Medulla oblongata (tissue), 1 donor: ENCODE measurements around the gene GALNS.

Experiments
- DNase-seq: peaks from one replicate; pipeline ENCODE4 v3.0.0-alpha.2; 2015; ENCODE audit errors: extremely low spot score

Gene GALNS

GRCh38 chr16:88888461-88889387 lies 32.0 kb upstream of the GALNS start:
- DNase-seq, result no peak

GRCh38 chr16:88888057-88888456 lies 31.3 kb upstream of the GALNS start:
- DNase-seq, result no peak

DNA sequence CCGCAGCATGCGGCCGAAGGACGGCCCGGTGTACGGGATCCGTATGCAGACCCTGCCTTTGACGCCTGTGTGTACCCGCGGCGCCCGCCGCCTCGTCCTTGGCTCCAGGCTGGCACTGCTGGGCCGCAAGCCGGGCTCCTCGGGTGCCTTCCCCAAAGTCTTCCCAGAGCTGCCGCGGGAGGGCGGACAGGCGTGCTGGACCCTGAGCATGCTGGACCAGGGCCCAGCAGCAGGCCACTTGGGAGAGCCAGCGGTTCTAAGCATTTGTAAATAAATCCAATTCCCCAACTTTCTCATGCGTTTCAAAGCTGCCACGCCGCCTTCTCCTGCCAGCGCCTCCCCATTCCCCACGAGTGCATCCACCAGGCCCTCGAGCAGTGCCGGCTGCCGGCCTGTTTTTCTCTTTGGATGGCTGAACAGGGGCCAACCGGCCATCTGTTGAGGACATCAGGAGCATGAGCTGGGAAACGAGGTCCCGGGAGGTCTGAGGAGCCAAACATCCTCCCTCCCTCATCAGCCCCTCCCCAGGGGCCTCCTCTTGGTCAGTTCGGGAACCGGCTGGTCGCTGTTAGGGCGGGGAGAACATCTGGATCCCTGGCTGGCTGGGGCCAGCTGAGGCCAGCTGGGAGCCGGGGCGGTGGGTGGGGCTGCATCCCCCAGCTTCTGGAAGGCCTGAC lies 30.2 kb upstream of the GALNS start:
- no peak for DNase-seq

- DNase-seq, result no peak
Observed at GRCh38 chr16:88886420-88886844, 29.7 kb upstream of the GALNS start.

- DNase-seq, result no peak
Observed at GRCh38 chr16:88885693-88886280, 29.0 kb upstream of the GALNS start.

- no peak for DNase-seq
Observed at GRCh38 chr16:88884569-88885271, 28.0 kb upstream of the GALNS start.

DNA sequence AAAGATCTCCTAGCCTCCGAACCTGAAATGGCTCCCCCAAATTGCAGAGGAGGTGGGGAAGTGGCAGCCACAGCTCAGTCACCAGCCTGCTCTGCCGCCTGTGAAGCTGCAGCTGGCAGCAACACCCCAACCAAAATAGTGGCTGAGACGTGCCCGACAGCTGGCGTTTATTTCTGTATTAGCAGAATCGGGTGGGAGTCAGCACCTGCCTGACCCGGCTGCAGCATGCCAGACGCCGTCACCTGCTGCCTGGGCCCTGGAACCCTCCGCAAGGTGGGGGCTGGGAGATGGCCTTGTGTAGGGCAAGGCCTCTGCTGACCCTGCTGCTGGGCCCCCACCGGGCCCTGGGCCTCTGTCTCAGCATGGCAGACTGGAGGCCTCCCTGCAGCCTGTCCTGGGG lies 27.2 kb upstream of the GALNS start:
- no peak for DNase-seq

DNA sequence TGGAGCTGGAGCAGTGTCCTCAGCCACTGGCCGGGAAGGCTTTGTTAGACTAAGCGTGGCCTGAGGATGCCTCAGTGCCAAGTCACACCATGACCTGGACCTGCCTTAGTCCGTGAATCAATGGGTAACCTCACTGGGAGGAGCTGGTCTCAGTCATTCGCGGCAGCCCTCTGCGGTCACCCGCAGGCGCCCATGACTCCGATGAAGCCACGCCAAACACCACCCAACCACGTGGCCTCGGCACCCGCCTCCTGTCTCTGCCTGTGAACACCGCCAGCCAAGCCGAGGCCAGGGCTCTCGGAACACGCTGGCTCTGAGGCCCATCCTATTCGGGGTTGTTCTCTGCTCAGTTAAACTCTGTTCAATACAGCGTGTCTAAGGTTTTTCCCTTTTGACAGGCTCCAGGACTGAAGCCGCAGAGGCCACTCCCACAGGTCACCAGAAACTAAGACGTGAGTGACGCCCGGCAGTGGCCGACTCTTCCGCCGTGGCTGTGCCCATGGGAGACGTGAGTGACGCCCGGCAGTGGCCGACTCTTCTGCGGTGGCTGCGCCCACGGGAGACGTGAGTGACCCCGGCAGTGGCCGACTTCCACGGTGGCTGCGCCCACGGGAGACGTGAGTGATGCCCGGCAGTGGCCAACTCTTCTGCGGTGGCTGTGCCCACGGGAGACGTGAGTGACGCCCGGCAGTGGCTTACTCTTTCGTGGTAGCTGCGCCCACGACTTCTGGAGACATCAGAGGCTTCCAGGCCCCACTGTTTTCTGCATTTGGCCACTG lies 26.6 kb upstream of the GALNS start:
- no peak for DNase-seq

DNA sequence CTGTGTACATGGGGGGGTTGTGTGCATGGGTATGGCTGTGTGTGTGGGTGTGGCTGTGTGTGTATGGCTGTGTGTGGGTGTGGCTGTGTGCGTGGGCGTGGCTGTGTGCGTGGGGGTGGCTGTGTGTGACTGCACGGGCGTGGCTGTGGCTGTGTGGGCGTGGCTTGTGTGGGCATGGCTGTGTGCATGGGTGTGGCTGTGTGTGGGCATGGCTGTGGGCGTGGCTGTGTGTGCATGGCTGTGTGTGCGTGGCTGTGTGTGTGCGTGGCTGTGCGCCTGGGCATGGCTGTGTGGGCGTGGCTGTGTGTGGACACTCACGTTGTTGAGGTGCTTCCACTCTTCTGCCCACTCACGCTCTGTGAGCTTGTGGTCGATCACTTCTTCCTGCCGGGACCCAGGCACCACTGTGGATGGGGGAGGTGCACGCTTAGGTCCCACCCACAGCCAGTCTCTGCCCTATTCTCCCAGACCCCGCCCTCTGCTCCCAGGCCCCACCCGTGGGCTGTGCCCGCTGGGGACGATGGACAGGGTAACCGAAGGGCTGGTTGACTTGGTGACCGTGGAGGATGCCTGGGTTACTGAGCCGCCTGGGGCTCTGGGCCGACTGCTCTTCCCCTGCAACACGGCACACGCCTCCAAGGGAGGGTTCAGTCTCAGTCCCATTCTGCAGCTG lies 25.7 kb upstream of the GALNS start:
- no peak for DNase-seq

GRCh38 chr16:88881675-88882357 lies 25.1 kb upstream of the GALNS start:
- DNase-seq, result no peak

- no peak for DNase-seq
Observed at GRCh38 chr16:88881007-88881615, 24.4 kb upstream of the GALNS start.

DNA sequence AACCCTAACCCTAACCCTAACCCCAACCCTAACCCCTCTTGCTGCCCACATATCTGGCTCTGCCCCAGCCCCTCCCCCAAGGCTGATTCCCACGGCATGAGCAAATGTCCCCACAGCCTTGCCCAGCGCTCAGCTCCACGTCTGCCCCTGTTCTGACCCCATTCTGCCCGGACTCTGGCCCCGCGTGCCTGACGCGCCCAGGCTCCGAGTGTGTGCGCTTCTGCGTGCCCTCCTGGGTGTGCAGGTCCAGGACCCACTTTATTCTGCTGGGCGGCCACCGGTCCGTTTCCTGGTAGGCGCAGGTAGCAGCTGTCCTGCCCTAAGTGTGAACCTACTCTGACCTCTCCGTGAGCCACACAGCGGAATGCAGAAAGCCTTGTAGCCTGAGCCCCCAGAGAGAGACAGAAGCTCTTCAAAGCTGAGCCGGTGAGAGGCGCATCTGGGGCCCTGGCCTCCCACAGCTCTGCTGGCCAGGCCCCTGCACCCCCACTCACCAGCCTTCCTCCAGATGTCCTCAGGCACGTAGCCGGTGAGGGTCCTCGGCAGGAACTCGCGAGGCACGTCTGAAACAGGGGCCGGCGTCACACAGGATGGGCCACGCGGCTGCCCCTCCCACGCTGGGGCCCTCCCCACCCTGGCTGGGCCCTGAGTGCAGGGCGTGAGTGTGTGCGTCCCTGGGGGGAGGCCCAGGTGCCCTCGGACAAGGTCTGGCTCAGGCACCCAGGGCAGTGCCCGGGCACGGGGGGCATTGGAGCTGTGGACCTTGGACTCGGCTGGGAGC lies 23.7 kb upstream of the GALNS start:
- no peak for DNase-seq

DNA sequence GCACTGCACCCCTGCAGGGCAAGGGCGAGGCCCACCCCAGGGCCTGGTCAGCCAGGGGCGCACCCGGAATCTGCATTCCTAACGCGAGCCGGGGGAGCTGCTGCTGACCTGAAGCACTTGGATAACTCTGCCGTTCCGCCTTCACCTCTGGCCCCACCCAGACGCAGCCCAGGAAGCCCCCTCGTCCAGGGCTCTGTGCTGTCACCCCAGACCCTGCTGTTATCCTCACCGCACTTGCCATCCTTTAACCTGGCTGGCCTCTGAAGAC lies 23.0 kb upstream of the GALNS start:
- DNase-seq, result no peak

DNA sequence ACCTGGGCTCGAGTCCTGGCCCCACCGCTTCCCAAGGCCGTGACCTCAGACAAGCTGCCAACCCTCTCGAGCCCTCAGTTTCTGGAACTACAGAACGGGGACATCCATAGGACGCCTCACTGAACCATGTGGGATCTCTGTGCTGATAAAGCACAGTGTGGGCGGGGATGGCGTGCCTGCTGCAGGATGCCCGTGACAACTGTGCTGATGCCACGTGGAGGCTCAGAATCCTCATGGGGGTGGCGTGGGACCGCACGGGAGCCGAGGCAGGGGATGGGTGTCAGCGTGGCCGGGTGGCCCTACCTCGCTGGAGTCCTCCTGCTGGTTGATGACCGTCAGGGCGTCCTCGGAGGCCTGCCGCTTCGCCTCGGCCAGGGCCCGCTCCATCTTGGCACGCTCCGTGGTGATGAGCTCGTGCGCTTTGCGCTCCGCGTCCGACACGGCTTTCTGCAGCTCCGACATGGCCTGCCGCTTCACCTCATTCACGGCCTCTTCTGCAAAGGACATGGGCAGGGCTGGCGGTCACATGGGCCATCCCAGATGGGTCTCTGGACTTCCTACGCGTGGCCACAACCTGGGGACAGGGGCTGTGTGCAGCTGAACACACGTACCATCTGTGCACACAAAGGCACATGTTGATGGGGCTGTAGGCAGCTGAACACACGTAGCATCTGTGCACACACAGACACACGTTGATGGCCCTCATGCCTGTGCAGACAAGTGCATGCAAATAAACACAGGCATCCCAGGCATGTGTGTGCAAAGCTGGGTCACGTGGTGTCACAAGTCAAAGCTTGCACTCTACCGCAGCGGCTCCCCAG lies 22.4 kb upstream of the GALNS start:
- no peak for DNase-seq

GRCh38 chr16:88878356-88878755 lies 21.6 kb upstream of the GALNS start:
- no peak for DNase-seq

GRCh38 chr16:88877564-88878289 lies 21.0 kb upstream of the GALNS start:
- DNase-seq, result no peak

DNA sequence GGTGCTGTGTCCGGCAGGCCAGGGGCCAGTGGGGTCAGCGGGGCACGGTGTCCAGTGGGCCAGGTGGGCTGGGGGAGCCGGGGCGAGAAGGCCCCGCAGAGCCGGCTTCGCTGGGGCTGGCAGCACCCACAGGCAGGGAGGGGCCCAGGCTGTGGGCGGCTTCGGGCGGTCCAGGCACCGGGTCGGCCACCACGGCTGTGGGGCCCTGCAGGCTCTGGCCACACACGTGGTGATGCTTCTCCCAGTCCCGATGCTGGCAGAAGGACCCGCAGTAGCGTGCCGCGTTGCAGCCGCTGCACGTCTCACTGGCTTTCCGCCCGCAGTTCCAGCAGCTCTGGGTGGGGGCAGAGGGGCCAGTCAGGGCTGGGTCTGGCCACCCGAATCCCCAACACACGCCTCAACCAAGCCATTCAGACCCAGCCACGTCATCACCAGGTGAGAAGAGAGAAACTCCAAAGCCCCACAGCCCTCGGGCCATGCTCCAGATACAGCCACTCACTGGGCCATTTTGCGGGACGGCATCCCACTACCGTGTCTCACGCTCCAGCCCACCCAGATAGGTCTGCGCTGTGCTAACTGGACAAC lies 20.3 kb upstream of the GALNS start:
- DNase-seq, result no peak
